Psoas muscle (tissue), 8 donors: Measurements from ENCODE around the gene HLCS. TPM values are rescaled to one million over a fixed set of nuclear protein-coding genes. Genes with fewer than 3 reads are reported as not detected.

Source experiments
- ATAC-seq, 4 donors: fragments of 200-7000 bp; cut with Tn5 transposase; one replicate each; pipeline ENCODE4 v1.9.1; 2020; ENCODE audit warnings: moderate library complexity in 3 of 4, mild to moderate bottlenecking in 2 of 4
- DNase-seq, 2 donors: peaks; one replicate each; pipeline ENCODE4 v3.0.0-alpha.2; 2020
- H3K27ac ChIP-seq: fragments of 200-600 bp; one replicate; pipeline ENCODE4 v1.8.0; 2022
- H3K27me3 ChIP-seq, 3 donors: fragments of 200-600 bp in 1 of 3; one replicate each; pipeline versions ENCODE4 v1.6.1 to v1.8.0; 2013 to 2022; ENCODE audit warnings: low read length in 2 of 3, mild to moderate bottlenecking in 2 of 3, moderate library complexity in 1 of 3; ENCODE audit not compliant: insufficient read depth in 3 of 3
- H3K36me3 ChIP-seq, 2 donors: fragments of 200-600 bp in 1 of 2; one replicate each; pipeline versions ENCODE4 v1.6.1 to v1.8.0; 2013 to 2022; ENCODE audit warnings: low read depth in 1 of 2, mild to moderate bottlenecking in 1 of 2, moderate library complexity in 1 of 2; ENCODE audit not compliant: insufficient read depth in 1 of 2
- H3K4me1 ChIP-seq: fragments of 200-600 bp; one replicate; pipeline ENCODE4 v1.8.0; 2022
- H3K4me3 ChIP-seq: fragments of 200-600 bp; one replicate; pipeline ENCODE4 v1.8.0; 2022; ENCODE audit warnings: mild to moderate bottlenecking
- H3K9me3 ChIP-seq: fragments of 200-600 bp; one replicate; pipeline ENCODE4 v1.8.0; 2022
- WGBS, 3 donors: extraction: QIAGEN DNeasy Blood & Tissue Kit; methylation state at CpG; one replicate each; pipeline versions ENCODE4 v1.1.6 to v1.1.7; 2013; 5-methylcytosine and 5-hydroxymethylcytosine counted together
- intact Hi-C, 2 donors: fragments of 100-400 bp; cut with DNase I; formaldehyde crosslinking; loops; one replicate each; pipeline versions ENCODE4 v1.11.0 to v1.14.2; 2022
- polyA plus RNA-seq, 3 donors: library from polyadenylated mRNA; stranded (reverse); fragments of 200-250 nt; gene quantifications; one replicate each; pipeline ENCODE4 v1.2.3, GENCODE V29; 2013
- total RNA-seq, 4 donors: library from RNA; stranded (reverse); fragmentation: NEBNext Ultra II Directional in 2 of 4; extraction: Animal tissue kit (Norgen Biotek cat#: 25700) in 2 of 4; gene quantifications; one replicate each; pipeline versions ENCODE4 v1.2.1 to v1.2.4, GENCODE V29; 2021 to 2023
- TF ChIP-seq, protein P1 (sequence below): fragments of 200-600 bp; IDR thresholded peaks from one replicate; pipeline ENCODE4 v1.8.0; 2022; ENCODE audit warnings: antibody characterized with exemption
- donor health status: healthy with polysubstance abuse.
- donor health status: DM: no; HTN: no; CAD: no; lungs with moderate emphysema.
- donor health status: Bipolar disorder and iron deficiency.
- donor health status: healthy.
- donor health status: DM: yes; HTN: yes; CAD: no.
- donor health status: DM: no; HTN: no; CAD: no.
- donor health status: DM: no; HTN: no; CAD: no.
- donor health status: DM: yes; HTN: yes; CAD: no.

The HLCS gene
- total and polyA plus RNA-seq, 7 donors, result 3.6 to 13.5 (median 8.1) TPM

DNA sequence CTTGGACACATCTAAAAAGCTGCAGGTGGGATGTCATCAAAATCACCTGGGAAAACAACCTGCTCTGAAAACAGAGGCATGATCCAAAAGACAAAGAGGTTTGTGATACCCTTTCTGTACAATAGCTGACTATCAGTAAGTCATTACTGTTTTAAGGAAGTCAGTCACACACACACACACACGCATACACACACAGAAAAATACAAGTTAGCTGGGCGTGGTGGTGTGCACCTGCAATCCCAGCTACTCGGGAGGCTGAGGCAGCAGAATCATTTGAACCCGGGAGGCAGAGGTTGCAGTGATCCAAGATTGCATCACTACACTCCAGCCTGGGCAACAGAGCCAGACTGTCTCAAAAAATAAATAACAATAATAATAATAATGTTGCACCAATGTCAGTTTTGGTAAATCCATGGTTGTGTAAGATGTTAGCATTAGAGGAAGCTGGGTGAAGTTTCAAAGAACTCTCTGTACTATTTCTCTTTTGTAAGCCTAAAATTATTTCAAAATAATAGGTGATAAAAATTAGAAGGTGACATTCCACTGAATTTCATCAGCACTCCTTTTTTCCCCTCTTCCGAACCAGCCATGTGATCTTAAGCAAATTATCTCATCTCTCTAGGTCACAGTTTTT lies 9.9 kb upstream of the HLCS start:
- 80 to 90% (median 82%) methylated on average over 5 of the region's 5 CpGs for WGBS, 3 donors
- no peak for ATAC-seq
- no peaks in the 10 kb centered on the region for H3K27me3 ChIP-seq
- no peaks in the 10 kb centered on the region for H3K9me3 ChIP-seq
- no peak for DNase-seq
- intact Hi-C loops, result no loop called here
- TF ChIP-seq, protein P1, sequence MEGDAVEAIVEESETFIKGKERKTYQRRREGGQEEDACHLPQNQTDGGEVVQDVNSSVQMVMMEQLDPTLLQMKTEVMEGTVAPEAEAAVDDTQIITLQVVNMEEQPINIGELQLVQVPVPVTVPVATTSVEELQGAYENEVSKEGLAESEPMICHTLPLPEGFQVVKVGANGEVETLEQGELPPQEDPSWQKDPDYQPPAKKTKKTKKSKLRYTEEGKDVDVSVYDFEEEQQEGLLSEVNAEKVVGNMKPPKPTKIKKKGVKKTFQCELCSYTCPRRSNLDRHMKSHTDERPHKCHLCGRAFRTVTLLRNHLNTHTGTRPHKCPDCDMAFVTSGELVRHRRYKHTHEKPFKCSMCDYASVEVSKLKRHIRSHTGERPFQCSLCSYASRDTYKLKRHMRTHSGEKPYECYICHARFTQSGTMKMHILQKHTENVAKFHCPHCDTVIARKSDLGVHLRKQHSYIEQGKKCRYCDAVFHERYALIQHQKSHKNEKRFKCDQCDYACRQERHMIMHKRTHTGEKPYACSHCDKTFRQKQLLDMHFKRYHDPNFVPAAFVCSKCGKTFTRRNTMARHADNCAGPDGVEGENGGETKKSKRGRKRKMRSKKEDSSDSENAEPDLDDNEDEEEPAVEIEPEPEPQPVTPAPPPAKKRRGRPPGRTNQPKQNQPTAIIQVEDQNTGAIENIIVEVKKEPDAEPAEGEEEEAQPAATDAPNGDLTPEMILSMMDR, result no peak
- no peak overlapping the region for H3K4me3 ChIP-seq
- no peak overlapping the region for H3K27ac ChIP-seq
- H3K36me3 ChIP-seq, result no peaks in the 10 kb centered on the region
- H3K4me1 ChIP-seq, result peaks cover 9% of the 10 kb centered on the region

DNA sequence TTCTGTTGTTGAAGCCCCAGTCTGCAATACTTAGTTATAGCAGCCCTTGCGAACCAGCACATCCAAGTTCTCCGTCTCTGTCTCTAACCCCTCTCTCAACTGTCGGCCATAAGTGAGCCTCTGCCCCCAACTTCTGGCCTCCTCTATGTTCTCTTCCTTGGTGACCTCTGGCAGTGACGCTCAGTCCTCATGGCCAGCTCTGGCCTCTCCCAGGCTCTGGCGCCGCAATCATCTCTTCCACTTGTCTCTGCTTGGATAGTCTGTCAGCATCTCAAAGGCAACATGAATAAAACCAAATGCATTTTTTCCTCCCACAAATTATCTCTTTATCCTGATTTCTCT lies 8.4 kb upstream of the HLCS start:
- H3K27me3 ChIP-seq, result no peaks in the 10 kb centered on the region
- ATAC-seq (no peak), DNase-seq (no peak)
- intact Hi-C loops, result no loop called here
- H3K4me1 ChIP-seq, result peaks cover 9% of the 10 kb centered on the region
- H3K9me3 ChIP-seq, result no peaks in the 10 kb centered on the region
- WGBS, 3 donors, result 84 to 87% (median 86%) methylated on average over 6 of the region's 6 CpGs
- H3K4me3 ChIP-seq, result no peak overlapping the region
- H3K27ac ChIP-seq, result no peak overlapping the region
- H3K36me3 ChIP-seq, result no peaks in the 10 kb centered on the region
- TF ChIP-seq, protein P1, result no peak

DNA sequence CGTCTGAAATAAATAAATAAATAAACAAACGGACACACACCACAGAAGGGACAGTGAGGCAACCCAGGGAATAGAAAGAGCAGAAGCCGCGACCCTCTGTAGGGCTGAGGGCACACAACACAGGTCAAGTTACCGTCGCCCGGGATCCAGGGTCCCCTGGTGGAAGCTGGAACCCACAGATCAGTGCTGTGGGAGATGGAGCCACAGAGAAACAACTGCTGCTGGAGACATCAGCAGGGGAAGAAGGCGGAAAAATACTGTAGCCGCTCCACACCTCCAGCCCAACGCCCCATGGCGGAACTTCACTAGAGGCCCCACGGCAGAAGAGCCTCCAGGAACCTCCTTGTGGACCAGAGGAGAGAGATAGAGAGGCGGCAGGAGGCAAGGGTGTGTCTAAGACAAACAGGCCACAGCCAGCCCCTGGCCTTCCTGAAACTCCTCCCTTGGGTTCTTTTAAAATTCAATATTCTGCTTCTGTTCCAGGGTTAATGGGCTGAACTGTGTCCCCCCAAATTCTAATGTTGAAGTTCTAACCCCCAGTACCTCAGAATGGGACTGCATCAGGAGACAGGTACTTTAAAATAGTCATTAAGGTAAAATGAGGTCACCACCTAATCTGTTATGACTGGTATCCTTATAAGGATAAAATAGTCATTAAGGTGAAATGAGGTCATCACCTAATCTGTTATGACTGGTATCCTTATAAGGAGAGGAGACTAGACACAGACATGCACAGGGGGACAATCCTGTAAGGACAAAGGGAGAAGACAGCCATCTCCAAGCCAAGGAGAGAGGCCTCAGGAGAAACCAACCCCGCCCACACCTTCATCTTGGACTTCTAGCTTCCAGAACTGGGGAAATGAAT lies 7.7 kb upstream of the HLCS start:
- intact Hi-C loops, result no loop called here
- Histone ChIP-seq H3K9me3 (no peaks in the 10 kb centered on the region), H3K27ac (no peak overlapping the region), H3K4me3 (no peak overlapping the region), H3K36me3 (no peaks in the 10 kb centered on the region), H3K4me1 (peaks cover 9% of the 10 kb centered on the region), H3K27me3 (no peaks in the 10 kb centered on the region)
- TF ChIP-seq, protein P1, result no peak
- DNase-seq, result no peak
- no peak for ATAC-seq
- WGBS, 3 donors, result 89 to 94% (median 93%) methylated on average over 14 of the region's 14 CpGs

DNA sequence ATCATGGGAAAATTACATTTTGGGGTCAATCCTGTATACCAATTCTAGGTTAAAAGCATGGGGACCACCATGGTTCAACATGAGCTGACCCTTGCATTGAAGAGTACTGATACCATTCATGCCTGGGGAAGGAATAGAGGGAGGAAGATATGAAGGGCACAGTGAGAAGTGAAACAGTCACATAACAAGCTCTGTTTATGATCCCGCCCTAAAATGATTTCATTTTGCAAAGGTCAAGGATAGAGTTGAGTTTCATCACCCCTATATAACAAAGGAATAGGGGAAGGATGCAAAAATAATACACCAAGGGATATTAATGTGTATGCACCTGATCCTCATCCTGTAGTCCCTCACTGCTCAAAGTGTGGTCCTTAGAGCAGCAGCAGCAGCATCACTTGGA lies 2.5 kb upstream of the HLCS start:
- intact Hi-C loops, result no loop called here
- no peak overlapping the region for H3K4me3 ChIP-seq
- H3K27me3 ChIP-seq, result no peaks in the 10 kb centered on the region
- H3K27ac ChIP-seq, result no peak overlapping the region
- peaks cover 6% of the 10 kb centered on the region for H3K4me1 ChIP-seq
- no peak for DNase-seq
- WGBS, 3 donors, result 90 to 98% (median 93%) methylated on average over 1 of the region's 1 CpG
- TF ChIP-seq, protein P1, result no peak
- no peak for ATAC-seq
- no peaks in the 10 kb centered on the region for H3K36me3 ChIP-seq
- H3K9me3 ChIP-seq, result no peaks in the 10 kb centered on the region
